Body of pancreas (tissue), 4 donors: ENCODE measurements around the gene ANKRD39.

Experiments
- CTCF ChIP-seq, 7 experiments: fragments of 450-650 bp in 4 of 7; fragments of 200-600 bp in 3 of 7; sonication (generic) in 3 of 7; IDR thresholded peaks; one replicate each; pipeline ENCODE4 v1.5.1; 2016 to 2019; ENCODE audit warnings: antibody characterized with exemption in 7 of 7
- POLR2A ChIP-seq, 3 donors: fragments of 450-650 bp; IDR thresholded peaks; one replicate each; pipeline ENCODE4 v1.6.1; 2016; ENCODE audit warnings: antibody characterized with exemption in 3 of 3, mild to moderate bottlenecking in 2 of 3

DNA sequence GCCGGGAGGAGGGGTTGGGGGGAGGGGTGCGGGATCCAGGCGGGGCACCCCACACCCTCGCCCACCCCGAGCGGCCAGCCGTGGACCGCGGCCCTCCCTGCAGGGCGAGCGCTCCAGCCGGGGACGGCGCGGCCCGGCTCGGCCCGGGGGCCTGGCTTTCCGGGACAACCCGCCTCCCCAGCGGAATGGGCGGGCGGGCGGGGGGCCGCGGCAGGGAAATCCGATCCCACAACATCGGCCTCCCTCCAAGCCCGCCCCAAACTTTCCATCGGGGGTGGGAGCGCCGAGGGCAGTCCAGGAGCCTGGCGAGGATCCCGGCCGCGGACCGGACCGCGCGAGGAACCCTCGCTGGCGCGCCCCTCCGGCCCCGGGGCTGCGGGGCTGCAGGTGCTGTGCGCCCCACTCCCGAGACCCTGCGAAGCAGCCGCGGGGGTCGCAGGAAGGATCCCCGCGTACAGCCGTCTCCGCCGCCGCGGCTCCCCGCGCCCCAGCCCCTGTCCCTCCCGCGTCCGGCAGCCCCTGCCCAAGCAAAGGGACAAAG lies 11.5 kb upstream of the ANKRD39 start:
- peak in 2 of 7 experiments; percentile 5 to 6 for TF ChIP-seq CTCF (IDR thresholded peaks at IDR 0.05)
- TF ChIP-seq POLR2A (IDR thresholded peaks at IDR 0.05): no peak
